ENCODE data around the gene TEKT2. TPM values are rescaled to one million over a fixed set of nuclear protein-coding genes. Genes with fewer than 3 reads are reported as not detected.
A peak's percentile ranks its signal among the peaks of the same experiment; 100 is the strongest.

TEKT2 gene
- polyA plus RNA-seq (2013, experiment 1 of 2): 2.4 TPM
- 2.6 TPM for polyA plus RNA-seq (2013, experiment 2 of 2)

DNA sequence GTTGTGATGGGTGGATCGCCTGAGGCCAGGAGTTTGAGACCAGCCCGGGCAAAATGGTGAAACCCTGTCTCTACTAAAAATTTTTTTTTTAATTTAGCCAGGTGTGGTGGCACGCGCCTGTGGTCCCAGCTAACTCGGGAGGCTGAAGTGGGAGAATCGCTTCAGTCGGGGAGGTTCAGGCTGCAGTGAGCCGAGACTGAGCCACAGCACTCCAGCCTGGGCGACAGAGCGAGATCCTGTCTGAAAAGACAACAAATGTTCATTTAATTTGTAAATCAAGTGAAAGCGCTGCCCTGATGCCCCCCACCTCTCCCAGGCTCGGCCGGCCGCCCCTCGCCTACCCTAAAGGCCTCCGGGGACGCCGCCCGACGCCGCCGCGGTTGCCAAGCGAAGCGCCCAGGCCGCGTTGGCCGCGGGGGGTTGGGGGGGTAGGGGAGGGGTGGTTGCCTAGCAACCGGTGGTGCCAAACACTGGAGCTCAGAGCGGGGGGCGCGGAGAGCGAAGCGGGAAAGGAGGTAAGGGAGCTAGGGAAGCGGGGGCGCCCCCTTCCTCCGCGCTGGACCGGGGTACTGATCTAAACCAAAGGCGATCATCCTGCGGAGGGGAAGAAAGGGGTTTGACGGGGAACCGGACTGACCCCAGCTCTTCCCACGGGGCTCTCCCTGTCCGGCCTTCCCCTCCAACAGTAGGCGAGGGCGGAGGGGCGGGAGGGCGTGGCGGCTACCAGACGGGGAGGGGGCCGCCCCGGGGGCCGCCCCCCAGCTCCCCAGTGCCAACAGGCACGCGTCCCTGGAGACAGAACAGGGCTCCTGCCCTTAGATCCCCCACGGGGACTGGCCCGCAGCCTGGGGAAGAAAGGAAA, at the start of gene TEKT2:
TSS of gene TEKT2 (plus strand) at position 460 of the 862 bp plus-strand sequence. CDS start 828 bp downstream, outside the sequence.
- Histone ChIP-seq H3K4me3 (ENCODE audit: extremely low read depth, insufficient read depth, low read length, poor library complexity, severe bottlenecking) (peak within 1 kb of the TSS; percentile 41), H3K27ac (ENCODE audit: low read depth, low read length, severe bottlenecking) (peak within 1 kb of the TSS; percentile 81)
- 22 to 24% methylated on average over 22 to 32 of the region's 59 CpGs for WGBS, 2 experiments (ENCODE audit: insufficient coverage in 2 of 2)

DNA sequence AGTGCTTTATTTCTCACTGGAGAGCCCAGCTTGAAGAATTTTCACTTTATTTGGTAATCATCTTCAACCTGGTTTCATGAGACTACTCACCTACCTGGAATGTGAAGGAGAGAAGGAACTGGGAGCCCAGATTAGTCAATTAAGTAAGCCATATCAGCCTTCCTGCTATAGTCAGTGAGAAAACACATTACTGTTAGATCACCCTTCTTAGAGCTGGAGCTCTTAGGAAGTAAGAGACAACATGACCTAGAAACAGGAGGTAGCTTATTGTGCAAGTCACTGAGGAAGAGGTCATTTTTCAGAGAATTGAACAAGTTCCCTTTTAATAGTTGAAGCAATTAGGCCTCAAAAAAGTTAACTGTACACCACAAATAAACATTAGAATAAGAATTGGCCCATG, 49.2 kb upstream of the TEKT2 start:
- Histone ChIP-seq H3K4me3 (ENCODE audit: extremely low read depth, insufficient read depth, low read length, poor library complexity, severe bottlenecking) (no peak overlapping the region), H3K36me3 (ENCODE audit: control insufficient read depth, insufficient read depth, low read length) (peaks cover 46% of the 10 kb centered on the region), H3K4me1 (ENCODE audit: control insufficient read depth, insufficient read depth, low read length, poor library complexity, severe bottlenecking) (no peaks in the 10 kb centered on the region), H3K9me3 (ENCODE audit: control insufficient read depth, low read length) (no peaks in the 10 kb centered on the region), H3K27ac (ENCODE audit: low read depth, low read length, severe bottlenecking) (no peak overlapping the region)

More for the DNA sequence above, at the start of gene TEKT2:
- Histone ChIP-seq H3K4me1 (ENCODE audit: control insufficient read depth, insufficient read depth, low read length, poor library complexity, severe bottlenecking) (no peaks in the 10 kb centered on the region), H3K9me3 (ENCODE audit: control insufficient read depth, low read length) (no peaks in the 10 kb centered on the region), H3K36me3 (ENCODE audit: control insufficient read depth, insufficient read depth, low read length) (no peaks in the 10 kb centered on the region)

GRCh38 chr1:36035154-36035553, 48.7 kb upstream of the TEKT2 start:
- no peak overlapping the region for H3K4me3 ChIP-seq (ENCODE audit: extremely low read depth, insufficient read depth, low read length, poor library complexity, severe bottlenecking)
- H3K27ac ChIP-seq (ENCODE audit: low read depth, low read length, severe bottlenecking): no peak overlapping the region
- H3K9me3 ChIP-seq (ENCODE audit: control insufficient read depth, low read length): no peaks in the 10 kb centered on the region
- no peaks in the 10 kb centered on the region for H3K4me1 ChIP-seq (ENCODE audit: control insufficient read depth, insufficient read depth, low read length, poor library complexity, severe bottlenecking)
- H3K36me3 ChIP-seq (ENCODE audit: control insufficient read depth, insufficient read depth, low read length): peaks cover 47% of the 10 kb centered on the region
- WGBS, 2 experiments (ENCODE audit: insufficient coverage in 2 of 2): 89 to 100% methylated on average over 1 of the region's 3 CpGs

GRCh38 chr1:36040238-36040637, 43.7 kb upstream of the TEKT2 start:
- Histone ChIP-seq H3K36me3 (ENCODE audit: control insufficient read depth, insufficient read depth, low read length) (peaks cover 55% of the 10 kb centered on the region), H3K9me3 (ENCODE audit: control insufficient read depth, low read length) (no peaks in the 10 kb centered on the region), H3K4me1 (ENCODE audit: control insufficient read depth, insufficient read depth, low read length, poor library complexity, severe bottlenecking) (no peaks in the 10 kb centered on the region), H3K4me3 (ENCODE audit: extremely low read depth, insufficient read depth, low read length, poor library complexity, severe bottlenecking) (no peak overlapping the region), H3K27ac (ENCODE audit: low read depth, low read length, severe bottlenecking) (no peak overlapping the region)
- 100% methylated on average over 1 of the region's 2 CpGs; no CpG with 5 or more reads in 1 of the 2 experiments for WGBS, 2 experiments (ENCODE audit: insufficient coverage in 2 of 2)

GRCh38 chr1:36051821-36052220, 32.1 kb upstream of the TEKT2 start:
- Histone ChIP-seq H3K4me1 (ENCODE audit: control insufficient read depth, insufficient read depth, low read length, poor library complexity, severe bottlenecking) (no peaks in the 10 kb centered on the region), H3K4me3 (ENCODE audit: extremely low read depth, insufficient read depth, low read length, poor library complexity, severe bottlenecking) (no peak overlapping the region), H3K27ac (ENCODE audit: low read depth, low read length, severe bottlenecking) (no peak overlapping the region), H3K36me3 (ENCODE audit: control insufficient read depth, insufficient read depth, low read length) (peaks cover 31% of the 10 kb centered on the region), H3K9me3 (ENCODE audit: control insufficient read depth, low read length) (no peaks in the 10 kb centered on the region)

DNA sequence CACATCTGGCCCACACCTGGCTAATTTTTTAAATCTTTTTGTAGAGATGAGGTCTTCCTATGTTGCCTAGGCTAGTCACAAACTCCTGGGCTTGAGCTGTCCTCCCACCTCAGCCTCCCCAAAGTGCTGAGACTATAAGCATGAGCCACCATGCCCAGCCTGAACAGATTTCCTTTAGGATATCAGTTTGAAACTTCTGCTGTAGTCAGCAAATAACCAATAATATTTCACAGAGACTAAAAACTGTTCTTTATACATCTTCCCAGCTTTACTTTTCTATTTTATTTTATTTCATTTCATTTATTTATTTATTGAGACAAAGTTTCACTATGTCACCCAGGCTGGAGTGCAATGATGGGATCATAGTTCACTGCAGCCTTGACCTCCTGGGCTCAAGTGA, 29.9 kb upstream of the TEKT2 start:
- peaks cover 15% of the 10 kb centered on the region for H3K36me3 ChIP-seq (ENCODE audit: control insufficient read depth, insufficient read depth, low read length)
- H3K4me1 ChIP-seq (ENCODE audit: control insufficient read depth, insufficient read depth, low read length, poor library complexity, severe bottlenecking): no peaks in the 10 kb centered on the region
- no peaks in the 10 kb centered on the region for H3K9me3 ChIP-seq (ENCODE audit: control insufficient read depth, low read length)
- no peak overlapping the region for H3K27ac ChIP-seq (ENCODE audit: low read depth, low read length, severe bottlenecking)
- H3K4me3 ChIP-seq (ENCODE audit: extremely low read depth, insufficient read depth, low read length, poor library complexity, severe bottlenecking): no peak overlapping the region

GRCh38 chr1:36055706-36056105, 28.2 kb upstream of the TEKT2 start:
- WGBS, 2 experiments (ENCODE audit: insufficient coverage in 2 of 2): 100% methylated on average over 2 to 4 of the region's 5 CpGs

DNA sequence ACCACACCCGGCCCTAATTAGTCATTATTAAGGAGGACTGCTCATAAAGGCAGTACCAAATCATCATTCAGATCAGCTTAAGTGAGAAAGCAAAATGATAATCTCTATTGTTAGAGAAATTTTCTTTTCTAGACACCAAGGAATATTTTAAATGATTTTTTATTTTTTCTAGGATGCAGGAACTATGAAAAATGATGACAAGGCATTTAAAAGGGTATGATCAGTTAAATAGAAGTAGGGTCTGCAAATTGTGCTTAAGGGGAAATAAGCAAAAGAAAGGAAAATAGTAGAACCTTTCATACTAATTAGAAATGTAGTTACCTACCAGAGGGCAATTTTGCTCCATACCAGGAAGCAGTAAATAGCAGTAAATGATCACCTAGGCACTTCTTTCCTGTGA, 21.6 kb upstream of the TEKT2 start:
- Histone ChIP-seq H3K4me1 (ENCODE audit: control insufficient read depth, insufficient read depth, low read length, poor library complexity, severe bottlenecking) (no peaks in the 10 kb centered on the region), H3K9me3 (ENCODE audit: control insufficient read depth, low read length) (no peaks in the 10 kb centered on the region), H3K4me3 (ENCODE audit: extremely low read depth, insufficient read depth, low read length, poor library complexity, severe bottlenecking) (no peak overlapping the region), H3K36me3 (ENCODE audit: control insufficient read depth, insufficient read depth, low read length) (no peaks in the 10 kb centered on the region), H3K27ac (ENCODE audit: low read depth, low read length, severe bottlenecking) (no peak overlapping the region)
- WGBS, 2 experiments (ENCODE audit: insufficient coverage in 2 of 2): no CpG with 5 or more reads among the region's 1 CpG

More at GRCh38 chr1:36055706-36056105, 28.2 kb upstream of the TEKT2 start:
- Histone ChIP-seq H3K9me3 (ENCODE audit: control insufficient read depth, low read length) (no peaks in the 10 kb centered on the region), H3K27ac (ENCODE audit: low read depth, low read length, severe bottlenecking) (no peak overlapping the region), H3K36me3 (ENCODE audit: control insufficient read depth, insufficient read depth, low read length) (peaks cover 14% of the 10 kb centered on the region), H3K4me3 (ENCODE audit: extremely low read depth, insufficient read depth, low read length, poor library complexity, severe bottlenecking) (no peak overlapping the region), H3K4me1 (ENCODE audit: control insufficient read depth, insufficient read depth, low read length, poor library complexity, severe bottlenecking) (no peaks in the 10 kb centered on the region)

DNA sequence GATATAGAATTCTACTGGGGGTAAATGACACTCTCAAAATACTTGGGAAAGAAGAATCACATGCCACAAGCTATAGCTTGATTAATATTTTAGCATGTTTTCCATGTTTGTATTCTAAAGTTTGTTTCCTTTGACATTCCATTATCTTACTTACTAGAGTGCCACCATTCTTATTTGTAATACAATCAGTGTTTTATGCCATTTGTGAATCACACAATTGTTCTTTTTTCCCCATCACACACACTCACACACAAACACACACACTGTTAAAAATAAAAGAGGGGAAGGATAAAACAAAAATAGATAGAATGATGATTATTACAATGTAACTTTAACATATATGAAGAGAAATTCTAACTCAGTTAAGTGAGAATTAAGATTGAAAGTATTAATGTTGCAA, 16.0 kb upstream of the TEKT2 start:
- no peaks in the 10 kb centered on the region for H3K9me3 ChIP-seq (ENCODE audit: control insufficient read depth, low read length)
- no peak overlapping the region for H3K27ac ChIP-seq (ENCODE audit: low read depth, low read length, severe bottlenecking)
- no peaks in the 10 kb centered on the region for H3K4me1 ChIP-seq (ENCODE audit: control insufficient read depth, insufficient read depth, low read length, poor library complexity, severe bottlenecking)
- no peak overlapping the region for H3K4me3 ChIP-seq (ENCODE audit: extremely low read depth, insufficient read depth, low read length, poor library complexity, severe bottlenecking)
- no peaks in the 10 kb centered on the region for H3K36me3 ChIP-seq (ENCODE audit: control insufficient read depth, insufficient read depth, low read length)

- 92% methylated on average over 2 of the region's 2 CpGs; no CpG with 5 or more reads in 1 of the 2 experiments for WGBS, 2 experiments (ENCODE audit: insufficient coverage in 2 of 2)
- H3K27ac ChIP-seq (ENCODE audit: low read depth, low read length, severe bottlenecking): no peak overlapping the region
These were observed 15.0 kb upstream of the TEKT2 start for GRCh38 chr1:36068866-36069265.

GRCh38 chr1:36070349-36070748, 13.5 kb upstream of the TEKT2 start:
- no peak overlapping the region for H3K27ac ChIP-seq (ENCODE audit: low read depth, low read length, severe bottlenecking)
- H3K4me3 ChIP-seq (ENCODE audit: extremely low read depth, insufficient read depth, low read length, poor library complexity, severe bottlenecking): no peak overlapping the region
- H3K36me3 ChIP-seq (ENCODE audit: control insufficient read depth, insufficient read depth, low read length): no peaks in the 10 kb centered on the region
- no peaks in the 10 kb centered on the region for H3K4me1 ChIP-seq (ENCODE audit: control insufficient read depth, insufficient read depth, low read length, poor library complexity, severe bottlenecking)
- H3K9me3 ChIP-seq (ENCODE audit: control insufficient read depth, low read length): no peaks in the 10 kb centered on the region
- WGBS, 2 experiments (ENCODE audit: insufficient coverage in 2 of 2): 71% methylated on average over 1 of the region's 2 CpGs; no CpG with 5 or more reads in 1 of the 2 experiments

More at GRCh38 chr1:36068866-36069265, 15.0 kb upstream of the TEKT2 start:
- H3K4me3 ChIP-seq (ENCODE audit: extremely low read depth, insufficient read depth, low read length, poor library complexity, severe bottlenecking): no peak overlapping the region
- no peaks in the 10 kb centered on the region for H3K4me1 ChIP-seq (ENCODE audit: control insufficient read depth, insufficient read depth, low read length, poor library complexity, severe bottlenecking)
- no peaks in the 10 kb centered on the region for H3K9me3 ChIP-seq (ENCODE audit: control insufficient read depth, low read length)
- no peaks in the 10 kb centered on the region for H3K36me3 ChIP-seq (ENCODE audit: control insufficient read depth, insufficient read depth, low read length)
